ENCODE data around the gene ZSCAN2.

The ZSCAN2 gene

DNA sequence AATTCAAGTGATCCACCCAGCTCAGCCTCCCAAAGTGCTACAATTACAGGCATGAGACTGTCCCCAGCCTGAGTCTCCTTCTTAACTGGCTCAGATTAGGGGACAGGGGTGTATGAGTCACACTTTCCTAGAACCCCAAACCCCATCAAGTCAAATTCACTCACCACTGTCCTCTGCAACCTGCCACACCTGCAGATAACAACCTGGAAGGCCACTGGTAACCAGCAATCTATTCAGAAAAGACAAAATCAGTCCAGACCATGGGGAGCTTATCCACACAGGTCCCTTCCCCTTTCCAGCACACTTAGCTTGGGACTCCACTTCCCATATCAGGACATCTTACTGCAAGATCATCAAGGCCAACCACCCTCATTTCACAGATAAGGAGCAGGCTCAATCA is 46.9 kb downstream of the ZSCAN2 start:
- no peak for DNase-seq (ENCODE audit: extremely low spot score)
- TF ChIP-seq SP1 (IDR thresholded peaks at IDR 0.05) (no peak), FOXA1 (IDR thresholded peaks at IDR 0.05) (no peak), HDGF (IDR thresholded peaks at IDR 0.05; ENCODE audit: borderline replicate concordance) (no peak), NFRKB (IDR thresholded peaks at IDR 0.05) (no peak), ZNF384 (IDR thresholded peaks at IDR 0.05) (no peak)
- ChIA-PET CTCF (no interaction called here), POLR2A (no interaction called here)

- TF ChIP-seq HDGF (IDR thresholded peaks at IDR 0.05; ENCODE audit: borderline replicate concordance) (no peak), L3MBTL2 (conservative IDR thresholded peaks at IDR 0.05) (no peak), NFRKB (IDR thresholded peaks at IDR 0.05) (no peak), ZNF384 (IDR thresholded peaks at IDR 0.05) (no peak), ARNT (IDR thresholded peaks at IDR 0.05) (no peak), FOXK2 (IDR thresholded peaks at IDR 0.05) (no peak), TARDBP (IDR thresholded peaks at IDR 0.05) (no peak), LEF1 (IDR thresholded peaks at IDR 0.05; ENCODE audit: borderline replicate concordance) (no peak), FOXM1 (IDR thresholded peaks at IDR 0.05; ENCODE audit: borderline replicate concordance) (no peak), CTBP1 (IDR thresholded peaks at IDR 0.05; ENCODE audit: borderline replicate concordance) (no peak), BHLHE40 (IDR thresholded peaks at IDR 0.05; ENCODE audit: borderline replicate concordance) (no peak), ELF4 (IDR thresholded peaks at IDR 0.05) (no peak), SUZ12 (IDR thresholded peaks at IDR 0.05) (no peak), SP1 (IDR thresholded peaks at IDR 0.05) (no peak), FOXA1 (IDR thresholded peaks at IDR 0.05) (no peak), PKNOX1 (IDR thresholded peaks at IDR 0.05) (no peak)
- ChIA-PET CTCF (interaction anchor here (0.6 to 1.3 kb wide), 2 partner anchors 10 to 15 kb away, joined by 3 to 4 read pairs; no protein-coding TSS in a partner anchor), POLR2A (interaction anchor here (1.0 kb wide), 1 partner anchor 13 kb away, joined by 3 read pairs; no protein-coding TSS in a partner anchor)
- no peak for DNase-seq (ENCODE audit: extremely low spot score)
These were observed 47.7 kb downstream of the ZSCAN2 start for GRCh38 chr15:84648539-84648938.

GRCh38 chr15:84649706-84650105 is 48.9 kb downstream of the ZSCAN2 start:
- TF ChIP-seq FOXK2 (IDR thresholded peaks at IDR 0.05), result no peak
- TF ChIP-seq TARDBP (IDR thresholded peaks at IDR 0.05), result no peak
- no peak for TF ChIP-seq ARNT (IDR thresholded peaks at IDR 0.05)
- no peak for TF ChIP-seq PKNOX1 (IDR thresholded peaks at IDR 0.05)
- no peak for TF ChIP-seq BHLHE40 (IDR thresholded peaks at IDR 0.05; ENCODE audit: borderline replicate concordance)
- TF ChIP-seq CTBP1 (IDR thresholded peaks at IDR 0.05; ENCODE audit: borderline replicate concordance), result no peak
- CTCF ChIA-PET, result no interaction called here
- DNase-seq (ENCODE audit: extremely low spot score), result no peak
- POLR2A ChIA-PET, result interaction anchor here (1.9 kb wide), 1 partner anchor 17 kb away, joined by 7 read pairs; no protein-coding TSS in a partner anchor

- no peak for DNase-seq (ENCODE audit: extremely low spot score)
- ChIA-PET POLR2A (interaction anchor here (0.8 to 5.3 kb wide), 12 partner anchors 9 to 225 kb away, joined by 3 to 45 read pairs (median 5); partner anchors contain the start of gene SEC11A), CTCF (interaction anchor here (0.6 to 1.0 kb wide), 2 partner anchors 19 to 50 kb away, joined by 3 read pairs; no protein-coding TSS in a partner anchor)
- TF ChIP-seq PKNOX1 (IDR thresholded peaks at IDR 0.05), result no peak
These were observed 52.7 kb downstream of the ZSCAN2 start for GRCh38 chr15:84653584-84653909.

DNA sequence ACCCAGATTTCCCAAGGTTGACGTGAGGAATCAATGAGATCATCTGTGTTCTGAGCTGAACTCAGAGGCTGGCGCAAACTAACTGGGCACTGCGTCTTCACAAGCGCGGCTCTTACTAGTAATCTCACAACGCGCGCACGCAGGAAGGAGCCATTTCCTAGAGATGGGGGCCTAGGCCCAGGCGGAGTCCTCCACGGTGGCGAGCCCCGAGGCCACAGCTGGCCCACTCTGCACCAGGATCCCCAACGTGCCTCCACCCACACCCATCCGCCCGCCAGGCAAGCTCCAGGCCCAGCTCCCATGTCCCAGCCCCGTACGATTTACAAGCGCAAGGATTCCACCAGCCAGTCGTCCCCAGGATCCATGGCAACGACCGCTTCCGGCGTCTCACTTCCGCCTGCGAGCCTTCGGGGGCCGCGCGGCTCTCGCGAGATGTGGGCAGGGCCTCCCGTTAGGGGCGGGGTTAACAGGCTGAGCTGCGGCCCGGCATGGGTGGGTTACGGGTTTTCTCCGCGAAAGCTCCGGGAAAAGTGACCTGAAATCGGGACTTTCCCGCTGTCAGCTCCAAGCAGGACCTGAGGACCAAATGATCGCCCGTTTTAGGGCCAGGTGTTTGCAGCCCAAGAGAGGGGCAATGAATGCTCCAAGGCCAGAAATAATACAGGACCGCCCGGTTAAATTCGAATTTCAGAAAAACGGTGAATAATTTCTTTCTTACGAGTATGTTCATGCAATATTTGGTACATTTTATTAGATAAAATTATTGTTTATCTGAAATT is 53.3 kb downstream of the ZSCAN2 start, which contains the start of gene WDR73:
WDR73 (minus strand) TSS at position 374 of the 779 bp plus-strand sequence; CDS start at position 365, 9 bp downstream.
- ChIA-PET CTCF (interaction anchor here (0.6 to 1.0 kb wide), 3 partner anchors 19 to 66 kb away, joined by 3 to 5 read pairs (median 3); no protein-coding TSS in a partner anchor), POLR2A (interaction anchor here (0.6 to 5.3 kb wide), 15 partner anchors 9 to 224 kb away, joined by 3 to 45 read pairs (median 5); partner anchors contain the start of gene SEC11A)
- TF ChIP-seq HDGF (IDR thresholded peaks at IDR 0.05; ENCODE audit: borderline replicate concordance) (0 out of 2 replicates have a peak, but pooled peaks have one; percentile 25), BHLHE40 (IDR thresholded peaks at IDR 0.05; ENCODE audit: borderline replicate concordance) (no peak), L3MBTL2 (conservative IDR thresholded peaks at IDR 0.05) (peak; percentile 41; the same call in 1 of the 2 replicates), ELF4 (IDR thresholded peaks at IDR 0.05) (peak; percentile 80), PKNOX1 (IDR thresholded peaks at IDR 0.05) (peak; percentile 45; the same call in 1 of the 2 replicates), FOXM1 (IDR thresholded peaks at IDR 0.05; ENCODE audit: borderline replicate concordance) (no peak)
- peak; percentile 97 for DNase-seq (ENCODE audit: extremely low spot score)
